Islet precursor cell (in vitro differentiated cells): ENCODE data around the gene TMED4.
"Not testable (repeated sequence)": the region's sequence is repeated elsewhere in the genome, so short reads cannot be mapped to it uniquely, and the experiment has no call there.

Experiments used
- DNase-seq: peaks from one replicate; pipeline ENCODE4 v3.0.0-alpha.2; 2018

TMED4 gene

DNA sequence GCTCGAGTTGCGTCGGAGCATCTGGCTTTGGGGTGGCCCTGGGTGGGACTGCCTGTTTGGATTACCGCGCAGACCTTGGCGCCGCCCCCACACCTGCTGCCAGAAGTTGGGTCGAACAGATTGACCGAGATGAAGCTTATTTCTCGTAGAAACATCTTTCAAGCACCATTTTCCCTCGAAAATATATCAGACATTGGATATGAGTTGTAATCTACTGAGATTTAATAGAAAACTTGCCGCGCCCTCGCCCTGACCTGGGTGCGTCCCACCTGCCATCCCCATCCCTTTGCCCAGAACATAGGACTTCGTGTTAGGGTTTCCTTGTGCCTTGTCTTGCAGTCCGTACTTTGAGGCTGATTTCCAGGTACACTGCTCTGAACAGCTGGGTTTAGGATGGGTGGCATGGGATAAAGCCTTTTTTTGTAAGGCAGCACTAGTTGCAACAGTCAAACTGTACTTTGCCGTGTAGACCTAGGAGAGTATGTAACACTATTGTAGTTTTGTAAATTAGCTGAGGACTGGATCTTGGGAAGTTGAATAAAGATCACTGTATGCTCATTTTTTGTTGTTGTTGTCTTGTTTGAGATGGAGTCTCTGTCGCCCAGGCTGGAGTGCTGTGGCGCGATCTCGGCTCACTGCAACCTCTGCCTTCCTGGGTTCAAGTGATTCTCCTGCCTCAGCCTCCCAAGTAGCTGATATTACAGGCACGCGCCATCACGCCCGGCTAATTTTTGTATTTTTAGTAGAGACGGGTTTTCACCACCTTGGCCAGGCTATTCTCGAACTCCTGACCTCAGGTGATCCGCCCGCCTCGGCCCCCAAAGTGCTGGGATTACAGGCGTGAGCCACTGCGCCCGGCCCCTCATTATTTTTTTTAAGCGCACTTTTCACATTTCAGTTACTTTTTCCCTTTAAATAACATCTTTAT lies 25.4 kb upstream of the TMED4 start:
- DNase-seq = no peak

DNA sequence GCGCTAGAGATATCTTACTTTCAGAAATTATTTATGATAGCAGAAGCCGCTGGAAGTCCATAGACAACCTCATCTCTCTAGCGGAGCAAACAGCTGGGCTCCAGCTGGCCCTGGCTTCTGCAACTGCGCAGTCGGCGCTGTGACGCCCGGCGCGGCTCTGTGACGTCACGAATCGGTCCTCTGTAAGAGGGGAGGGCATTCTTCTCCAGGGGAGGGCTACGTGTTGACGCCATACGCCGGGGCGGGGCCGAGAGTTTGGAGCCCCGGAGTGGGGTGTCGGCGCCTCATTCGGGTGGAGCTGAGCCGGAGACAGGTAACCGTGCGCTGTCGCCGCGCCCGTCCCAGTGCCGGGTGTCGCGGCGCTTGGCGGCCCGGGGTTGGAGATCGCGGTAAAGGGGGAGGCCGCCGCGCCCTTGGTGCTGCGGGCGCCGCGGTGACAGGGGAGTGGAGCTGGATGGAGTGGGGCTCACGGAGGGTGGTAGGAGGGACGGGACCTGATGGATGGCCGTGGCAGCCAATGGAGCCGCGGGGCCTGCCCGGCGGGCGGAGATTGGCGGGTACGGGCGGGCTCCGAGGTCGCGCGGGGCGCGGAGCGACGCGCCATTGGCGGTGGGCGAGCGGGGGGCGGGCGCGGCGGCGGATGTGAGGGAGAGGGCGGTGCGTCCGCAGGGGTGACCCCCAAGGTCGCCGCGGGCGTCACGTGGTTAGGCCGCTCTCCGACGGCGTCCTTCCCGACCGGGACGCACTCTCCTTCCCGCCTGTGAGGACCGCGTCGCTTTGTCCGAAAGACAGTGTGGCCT lies 24.5 kb upstream of the TMED4 start, which contains the start of gene OGDH:
TSS of gene OGDH (plus strand) at position 287 of the 800 bp plus-strand sequence. CDS start 17,717 bp downstream, outside the sequence.
- peak; percentile 98 for DNase-seq

DNA sequence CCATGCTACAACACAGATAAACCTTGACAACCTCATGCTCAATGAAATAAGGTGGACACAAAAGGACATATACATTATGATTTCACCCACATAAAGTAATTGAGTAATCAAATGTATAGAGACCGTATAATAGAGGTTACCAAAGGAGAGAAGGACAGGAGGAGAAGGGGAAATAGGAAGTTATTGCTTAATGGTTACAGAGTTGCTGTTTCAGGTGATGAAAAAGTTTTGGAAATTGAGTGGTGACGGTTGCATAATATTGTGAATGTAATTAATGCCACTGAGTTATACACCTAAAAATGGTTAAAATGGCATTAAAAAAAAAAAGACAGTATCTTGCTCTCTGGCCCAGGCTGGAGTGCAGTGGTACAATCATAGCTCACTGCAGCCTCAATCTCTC lies 22.9 kb upstream of the TMED4 start:
- no peak for DNase-seq

DNA sequence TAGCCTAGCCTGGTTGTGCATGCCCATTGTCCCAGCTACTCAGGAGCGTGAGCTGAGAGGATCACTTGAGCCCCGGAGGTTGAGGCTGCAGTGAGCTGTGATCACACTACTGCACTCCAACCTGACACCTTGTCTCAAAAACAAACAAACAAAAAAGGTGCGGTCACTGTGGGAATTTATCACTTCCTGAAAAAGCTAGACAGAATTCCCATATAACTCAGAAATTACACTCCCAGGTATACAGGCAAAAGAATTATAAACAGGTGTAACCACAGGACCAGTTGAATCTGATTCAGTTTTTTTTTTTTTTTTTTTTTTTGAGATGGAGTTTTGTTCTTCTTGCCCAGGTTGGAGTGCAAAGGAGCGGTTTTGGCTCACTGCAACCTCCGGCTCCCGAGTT lies 21.2 kb upstream of the TMED4 start:
- no peak for DNase-seq

DNA sequence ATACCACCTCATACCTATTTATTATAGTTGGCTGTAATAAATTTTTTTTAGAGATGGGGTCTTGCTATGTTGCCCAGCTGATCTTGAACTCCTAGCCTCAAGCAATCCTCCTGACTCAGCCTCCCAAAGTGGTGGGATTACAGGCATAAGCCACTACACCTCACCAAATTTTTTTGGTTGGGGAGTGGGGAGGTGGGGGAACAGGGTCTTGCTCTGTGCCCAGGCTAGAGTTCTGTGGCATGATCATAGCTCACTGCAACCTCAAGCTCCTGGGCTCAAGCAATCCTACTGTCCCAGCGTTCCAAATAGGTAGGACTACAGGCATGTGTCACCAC lies 20.5 kb upstream of the TMED4 start:
- DNase-seq = no peak

DNA sequence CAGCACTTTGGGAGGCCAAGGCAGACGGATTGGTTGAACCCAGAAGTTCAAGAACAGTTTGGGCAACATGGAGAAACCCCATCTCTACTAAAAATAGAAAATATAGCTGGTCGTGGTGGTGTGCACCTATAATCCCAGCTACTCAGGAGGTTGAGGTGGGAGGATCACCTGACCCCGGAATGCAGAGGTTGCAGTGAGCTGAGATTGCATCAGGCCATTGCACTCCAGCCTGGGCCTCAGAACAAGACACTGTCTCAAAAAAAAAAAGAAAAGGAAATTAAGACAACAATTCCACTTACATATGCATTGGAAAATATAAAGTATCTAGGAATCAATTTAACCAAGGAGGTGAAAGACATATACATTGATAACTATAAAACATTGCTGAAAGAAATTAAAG lies 17.2 kb upstream of the TMED4 start:
- DNase-seq = no peak

DNA sequence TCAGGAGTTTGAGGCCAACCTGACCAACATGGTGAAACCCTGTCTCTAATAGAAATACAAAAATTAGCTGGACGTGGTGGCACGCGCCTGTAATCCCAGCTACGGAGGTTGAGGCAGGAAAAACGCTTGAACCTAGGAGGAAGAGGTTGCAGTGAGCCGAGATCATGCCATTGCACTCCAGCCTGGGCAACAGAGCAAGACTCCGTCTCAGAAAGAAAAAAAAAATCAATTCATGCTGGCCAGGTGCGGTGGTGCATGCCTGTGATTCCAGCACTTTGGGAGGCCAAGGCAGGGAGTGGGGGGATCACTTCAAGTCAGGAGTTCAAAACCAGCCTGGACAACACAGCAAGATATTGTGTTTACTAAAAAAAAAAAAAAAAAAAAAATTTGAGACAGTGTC lies 15.2 kb upstream of the TMED4 start:
- not testable (repeated sequence) for DNase-seq

DNA sequence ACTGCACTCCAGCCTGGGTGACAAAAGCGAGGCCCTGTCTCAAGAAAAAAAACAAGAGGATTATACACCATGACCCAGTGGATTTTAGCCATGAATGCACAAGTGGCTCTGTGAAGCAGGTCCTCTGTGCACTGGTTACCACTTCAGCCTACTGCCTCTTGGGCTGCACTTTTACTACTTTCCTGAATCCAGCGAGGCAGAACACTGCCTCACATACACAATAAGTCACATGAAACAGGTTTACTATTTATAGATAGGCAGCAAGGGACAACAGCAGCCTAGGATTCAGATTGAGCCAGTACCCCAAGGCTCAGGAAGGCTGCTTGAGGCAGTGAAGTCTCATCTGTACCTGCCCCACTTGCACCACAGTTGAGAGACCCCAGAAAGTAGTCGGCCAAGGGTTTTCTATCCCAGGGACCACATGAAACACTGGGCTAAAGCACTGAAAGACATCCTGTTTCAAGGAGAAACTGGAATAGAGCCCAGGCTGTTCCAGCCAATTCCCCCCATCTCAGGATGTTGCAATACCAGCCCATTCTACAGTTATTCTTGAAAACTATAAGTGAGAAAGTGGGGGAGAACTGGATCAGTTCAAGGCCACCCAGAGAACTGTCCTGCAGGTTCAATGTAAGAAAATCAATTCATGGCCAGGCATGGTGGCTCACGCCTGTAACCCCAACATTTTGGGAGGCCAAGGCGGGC lies 14.1 kb upstream of the TMED4 start:
- no peak for DNase-seq

DNA sequence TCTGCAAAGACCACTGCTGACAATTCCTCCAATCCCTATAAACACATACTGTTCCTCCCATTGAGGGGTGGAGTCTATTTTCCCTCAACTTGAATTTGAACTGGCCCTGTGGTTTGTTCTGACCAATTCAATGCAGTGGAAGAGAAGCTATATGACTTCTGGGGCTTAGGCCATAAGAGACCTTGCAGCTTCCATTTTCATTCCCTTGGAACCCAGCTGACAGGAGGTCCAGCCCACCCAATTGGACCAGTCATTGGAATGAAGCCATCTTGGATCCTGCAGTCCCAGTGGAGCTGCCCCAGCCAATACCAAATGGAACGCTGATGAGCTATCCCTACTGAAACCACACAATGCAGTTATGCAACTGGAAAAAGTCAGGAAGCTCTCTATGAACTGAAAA lies 8.9 kb upstream of the TMED4 start:
- no peak for DNase-seq

DNA sequence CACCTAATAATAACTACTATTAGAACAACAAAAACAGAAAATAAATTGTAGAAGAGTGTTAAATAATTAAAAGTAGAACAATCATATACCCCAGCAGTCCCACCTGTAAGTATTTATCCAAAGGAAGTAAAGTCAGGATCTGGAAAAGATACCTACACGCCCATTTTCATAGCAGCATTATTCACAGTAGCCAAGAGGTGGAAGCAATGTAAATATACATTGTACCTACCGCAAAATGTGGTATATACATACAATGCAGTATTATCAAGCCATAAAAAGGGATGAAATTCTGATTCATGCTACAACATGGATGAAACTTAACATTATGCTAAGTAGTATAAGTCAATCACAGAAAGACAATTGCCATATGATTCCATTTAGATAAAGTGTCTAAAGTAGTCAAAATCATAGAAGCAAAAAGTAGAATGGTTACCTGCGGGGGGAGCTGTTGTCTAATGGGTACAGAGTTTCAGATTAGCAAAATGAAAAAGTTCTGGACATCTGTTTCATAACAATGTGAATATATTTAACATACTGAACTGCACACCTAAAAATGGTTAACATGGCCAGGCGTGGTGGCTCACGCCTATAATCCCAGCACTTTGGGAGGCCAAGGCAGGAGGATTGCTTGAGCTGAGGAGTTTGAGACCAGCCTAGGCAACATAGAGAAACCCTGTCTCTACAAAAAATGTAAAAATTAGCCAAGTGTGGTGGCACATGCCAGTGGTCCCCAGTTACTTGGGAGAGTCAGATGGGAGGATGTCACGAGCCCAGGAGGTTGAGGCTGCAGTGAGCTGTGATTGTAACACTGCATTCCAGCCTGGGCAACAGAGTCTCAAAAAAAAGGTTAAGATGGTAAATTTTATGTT lies 6.0 kb upstream of the TMED4 start:
- no peak for DNase-seq

DNA sequence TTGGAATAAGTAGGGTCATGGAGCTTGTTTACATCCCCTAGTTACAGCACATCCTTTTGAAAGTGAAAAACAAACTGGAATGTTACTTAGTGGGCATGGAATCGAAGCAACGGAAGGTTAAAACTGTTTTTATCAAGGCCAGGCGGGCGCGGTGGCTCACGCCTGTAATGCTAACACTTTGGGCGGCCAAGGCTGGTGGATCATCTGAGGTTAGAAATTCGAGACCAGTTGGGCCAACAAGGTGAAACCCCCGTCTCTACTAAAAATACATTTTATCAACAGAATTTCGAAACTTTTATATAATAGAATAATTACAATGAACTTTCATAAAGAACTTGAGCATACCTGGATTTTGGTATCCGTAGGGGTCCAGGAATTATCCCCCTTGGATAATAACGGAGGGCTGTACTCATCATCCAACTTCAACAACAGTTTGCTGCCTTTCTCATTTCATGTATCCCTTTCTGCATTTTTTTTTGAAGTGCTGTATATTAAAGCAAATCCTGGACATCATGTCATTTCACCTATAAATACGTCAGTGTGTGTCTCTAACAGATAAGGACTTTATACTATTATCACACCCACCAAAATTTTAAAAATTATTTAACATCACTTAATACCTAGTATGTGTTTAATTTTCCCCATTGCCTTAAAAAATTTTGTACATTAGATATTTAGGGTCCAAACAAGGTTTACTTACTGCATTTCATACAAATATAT lies 1.3 kb upstream of the TMED4 start:
- DNase-seq = no peak

DNA sequence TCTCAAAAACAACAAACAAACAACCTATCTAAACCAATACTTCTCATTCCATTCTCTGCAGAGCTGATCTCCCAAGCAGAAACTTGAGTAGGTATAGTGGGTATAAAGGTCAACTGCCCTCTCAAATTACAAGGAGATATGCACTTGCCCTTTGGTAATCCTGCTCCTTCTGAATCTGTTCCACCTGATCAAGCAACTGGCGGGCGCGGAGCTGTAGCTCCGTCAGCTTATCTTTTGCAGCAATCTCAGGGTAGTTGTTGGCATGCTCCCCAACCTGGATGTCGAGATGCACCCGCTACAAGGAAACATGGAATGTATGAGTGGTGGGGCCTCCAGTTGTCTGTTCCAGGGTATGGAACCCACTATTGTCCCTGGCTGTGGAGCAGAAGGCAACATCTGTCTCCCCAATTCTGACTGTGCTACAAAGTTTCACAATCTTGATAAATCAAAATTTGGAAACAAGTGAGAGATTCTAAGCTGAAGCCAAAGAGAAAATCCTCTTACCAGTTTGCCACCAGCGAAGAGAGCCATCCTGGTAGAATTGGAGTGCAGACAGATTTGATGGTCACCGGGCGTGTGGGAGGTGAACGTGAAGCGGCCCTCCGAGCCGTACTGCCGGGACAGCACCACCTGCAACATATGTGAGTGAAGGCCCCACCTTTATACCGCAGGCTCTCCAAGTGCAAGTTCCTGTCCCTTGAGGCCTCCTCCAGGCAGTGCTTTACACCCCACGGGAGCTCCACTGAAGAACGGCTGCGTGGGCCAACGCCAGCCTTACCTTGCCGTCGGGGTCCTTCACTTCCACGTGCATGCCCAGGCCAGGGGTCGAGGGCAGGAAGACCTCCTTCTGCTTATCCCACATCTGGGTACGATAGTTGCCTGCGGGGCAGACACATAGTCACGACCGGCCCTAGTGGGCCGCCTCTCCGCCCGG lies 819 bp downstream of the TMED4 start:
- DNase-seq = peak; percentile 57

DNA sequence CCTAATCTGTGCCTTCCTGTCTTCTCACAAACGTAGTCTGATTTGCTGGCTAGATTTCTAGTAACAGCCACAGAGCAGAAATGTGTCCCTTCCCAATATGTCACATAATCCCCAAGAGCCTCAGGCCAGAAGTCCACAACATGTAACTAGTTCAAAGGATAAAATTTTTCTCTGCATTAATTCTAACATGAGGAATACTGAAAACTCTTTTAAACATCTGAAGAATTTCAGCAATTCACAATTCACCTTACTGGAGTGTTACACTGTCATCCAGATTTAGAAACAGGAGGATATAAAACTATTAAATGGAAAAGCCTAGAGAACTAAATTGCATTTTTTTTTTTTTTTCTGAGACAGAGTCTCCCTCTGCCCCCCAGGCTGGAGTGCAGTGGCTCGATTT lies 5.8 kb downstream of the TMED4 start:
- no peak for DNase-seq

DNA sequence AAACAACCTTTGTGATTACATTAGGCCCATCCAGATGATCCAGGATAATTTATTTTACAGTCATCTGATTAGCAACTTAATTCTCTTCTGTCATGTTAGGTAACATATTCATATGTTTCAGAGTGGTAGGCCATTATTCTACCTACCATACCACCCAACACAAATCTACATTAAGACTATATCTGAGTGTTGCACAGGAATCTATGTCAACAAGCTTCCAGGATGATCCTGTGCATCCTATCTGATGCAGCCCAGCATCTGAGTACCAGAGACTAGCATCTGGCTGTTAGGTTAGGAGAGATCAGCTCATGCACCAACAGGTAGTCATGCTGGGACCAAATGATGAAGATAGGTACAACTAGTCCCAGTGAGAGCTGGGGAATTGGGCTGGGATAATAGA lies 7.0 kb downstream of the TMED4 start:
- no peak for DNase-seq

DNA sequence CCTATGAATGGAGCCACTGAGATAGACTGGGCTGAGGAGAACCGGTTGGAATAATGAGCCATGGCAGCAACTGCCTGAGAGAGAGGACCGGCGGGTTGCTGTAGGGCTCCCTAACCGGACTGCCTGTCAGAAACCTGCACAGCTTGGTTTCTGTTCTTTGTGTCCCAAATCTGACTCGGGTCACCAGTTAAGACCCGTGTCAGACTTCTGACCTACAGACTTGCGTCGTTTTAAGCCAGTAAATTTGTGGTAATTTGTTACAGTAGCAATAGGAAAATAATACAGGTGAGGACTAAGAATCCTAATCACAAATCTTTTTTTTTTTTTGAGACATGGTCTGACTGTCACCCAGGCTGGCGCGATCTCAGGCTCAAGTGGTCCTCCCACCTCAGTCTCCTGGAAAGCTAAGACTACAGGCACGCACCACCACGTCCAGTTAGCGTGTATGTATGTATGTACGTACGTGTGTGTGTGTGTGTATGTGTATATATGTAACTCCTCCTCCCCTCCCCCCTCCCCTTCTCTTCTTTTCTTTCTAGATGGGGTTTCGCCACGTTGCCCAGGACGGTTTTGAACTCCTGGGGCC lies 7.7 kb downstream of the TMED4 start:
- DNase-seq = no peak

DNA sequence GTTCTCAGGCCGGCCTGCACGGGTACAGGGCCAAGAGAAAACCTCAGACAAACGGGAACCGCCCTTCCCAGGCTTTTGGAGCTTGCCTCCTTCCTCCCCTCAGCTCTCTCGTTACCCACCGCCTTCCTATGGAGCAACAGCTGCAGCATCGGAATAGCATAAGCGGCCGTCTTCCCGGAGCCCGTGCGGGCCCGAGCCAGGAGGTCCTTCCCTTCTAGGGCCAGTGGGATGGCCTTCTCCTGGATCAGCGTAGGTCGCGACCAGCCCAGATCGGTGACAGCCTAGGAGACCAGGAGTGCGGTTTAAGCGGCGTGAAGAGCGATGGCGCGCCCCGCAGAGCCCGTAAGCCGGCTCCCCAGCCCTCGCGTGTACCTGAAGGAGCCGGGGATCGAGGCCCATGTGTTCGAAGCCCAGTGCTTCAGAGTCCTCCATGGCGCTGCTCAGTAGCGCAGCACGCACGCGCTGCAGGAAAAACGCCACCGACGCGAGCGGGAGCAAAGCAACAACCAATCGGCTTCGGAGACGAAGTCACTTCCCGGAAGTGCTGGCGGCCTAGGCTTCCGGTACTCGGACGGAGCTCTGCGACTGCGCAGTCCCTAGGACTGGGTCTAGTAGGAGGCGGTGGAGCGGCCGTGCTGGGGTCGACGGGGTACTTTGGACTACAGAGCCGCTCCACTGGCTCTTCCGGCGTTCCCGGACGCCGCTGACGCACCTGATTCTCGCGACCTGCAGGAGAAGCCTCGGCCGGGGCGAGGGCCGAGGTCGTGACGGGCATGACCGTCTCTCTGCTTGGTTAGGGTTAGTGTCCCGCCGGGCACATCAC lies 8.4 kb downstream of the TMED4 start, which contains the start of gene DDX56:
TSS of gene DDX56 (minus strand) at position 445 of the 823 bp plus-strand sequence. CDS start at position 432, 13 bp downstream.
- DNase-seq = peak; percentile 98

DNA sequence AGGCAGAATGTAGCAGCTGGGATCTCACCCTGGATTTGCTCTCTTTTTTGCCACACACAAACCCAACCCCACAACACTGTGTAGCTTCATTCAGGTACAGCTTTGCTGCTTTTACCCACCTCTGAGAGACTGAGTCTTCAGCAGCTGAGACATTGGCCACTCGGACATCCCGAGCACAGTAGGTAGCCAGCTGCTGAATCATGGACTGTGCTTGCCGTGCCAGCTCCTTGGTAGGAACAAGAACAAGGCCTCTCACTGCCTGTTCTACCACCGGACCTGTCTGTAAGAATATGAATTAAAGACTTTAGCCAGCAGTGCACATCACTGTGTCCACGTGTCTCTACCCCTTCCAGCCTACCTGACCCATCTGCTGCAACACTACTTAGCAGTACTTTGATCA lies 9.3 kb downstream of the TMED4 start:
- DNase-seq = no peak

DNA sequence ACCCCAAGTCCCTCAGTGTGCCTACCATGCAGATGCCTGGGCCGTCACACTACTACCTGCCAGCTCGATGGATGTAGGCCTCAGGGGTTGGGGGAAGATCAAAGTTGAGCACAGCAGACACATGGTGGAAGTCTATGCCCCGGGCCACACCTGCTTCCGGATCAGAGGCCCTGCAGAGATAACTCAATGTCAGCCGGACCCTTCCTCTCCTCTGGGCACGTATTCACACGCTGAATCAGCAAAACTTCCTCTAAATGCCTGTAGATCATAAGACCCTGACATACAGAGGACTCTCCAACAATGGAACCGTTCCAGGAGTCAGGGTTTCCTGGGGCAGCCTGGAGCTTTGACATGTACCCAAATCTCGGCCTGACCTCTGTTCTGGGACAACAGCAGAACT lies 12.1 kb downstream of the TMED4 start:
- no peak for DNase-seq
